B cell (primary cell): ENCODE data around the gene SPG7. TPM values are rescaled to one million over a fixed set of nuclear protein-coding genes. Genes with fewer than 3 reads are reported as not detected.

Experiments used
- ATAC-seq: fragments of 200-7000 bp; cut with Tn5 transposase; one replicate; pipeline ENCODE4 v1.10.0; 2021; ENCODE audit warnings: low read depth, mild to moderate bottlenecking, moderate number of reproducible peaks, moderate library complexity
- CTCF ChIA-PET: fragments of 350-600 bp; sonication (Branson Sonifier 250); formaldehyde crosslinking; loops from one replicate; lab custom pipeline; 2021; ENCODE audit warnings: antibody characterized with exemption, inconsistent platforms; lab: Charles Lee
- POLR2A ChIA-PET: fragments of 350-600 bp; sonication (Branson Sonifier 250); formaldehyde crosslinking; loops from one replicate; lab custom pipeline; 2021; ENCODE audit warnings: antibody characterized with exemption; lab: Charles Lee
- DNase-seq: peaks from one replicate; pipeline ENCODE4 v3.0.0; 2013
- H2AFZ ChIP-seq: 2 replicates; pipeline ENCODE4 v1.6.1; 2012; ENCODE audit warnings: mild to moderate bottlenecking, low read depth, low read length; ENCODE audit not compliant: insufficient read depth, poor library complexity, severe bottlenecking
- H3K27ac ChIP-seq, 2 donors: 1 replicate in 1 of 2; 2 replicates in 1 of 2; pipeline ENCODE4 v1.5.1; 2012 to 2013; ENCODE audit warnings: low read length in 2 of 2, mild to moderate bottlenecking in 2 of 2, moderate library complexity in 1 of 2
- H3K27me3 ChIP-seq, 4 experiments: fragments of 200-600 bp in 1 of 4; sonication (generic) in 1 of 4; replicated peaks in 1 of 4; 1 replicate in 2 of 4; 2 replicates in 2 of 4; pipeline versions ENCODE4 v1.6.1 to v1.7.0; 2013 to 2016; ENCODE audit warnings: low read length in 3 of 4, mild to moderate bottlenecking in 2 of 4, mixed read lengths in 1 of 4, moderate library complexity in 1 of 4; ENCODE audit not compliant: insufficient read depth in 4 of 4, control insufficient read depth in 3 of 4; ENCODE audit errors: control extremely low read depth in 1 of 4
- H3K36me3 ChIP-seq, 2 experiments: replicated peaks in 1 of 2; 1 replicate in 1 of 2; 2 replicates in 1 of 2; pipeline versions ENCODE4 v1.6.1 to v1.7.1; 2013; ENCODE audit warnings: low read length in 1 of 2; ENCODE audit not compliant: insufficient read depth in 2 of 2, control insufficient read depth in 1 of 2; ENCODE audit errors: control extremely low read depth in 1 of 2, extremely low read depth in 1 of 2
- H3K4me1 ChIP-seq, 2 donors: fragments of 200-600 bp in 1 of 2; sonication (generic) in 1 of 2; 1 replicate in 1 of 2; 2 replicates in 1 of 2; pipeline versions ENCODE4 v1.5.1 to v1.6.1; 2013 to 2017; ENCODE audit warnings: low read length in 2 of 2; ENCODE audit not compliant: control insufficient read depth in 2 of 2, insufficient read depth in 2 of 2
- H3K4me2 ChIP-seq: replicated peaks from 2 replicates; pipeline ENCODE3; 2012; ENCODE audit warnings: mild to moderate bottlenecking, low read depth, low read length; ENCODE audit not compliant: poor library complexity, severe bottlenecking
- H3K4me3 ChIP-seq, 5 experiments: fragments of 200-600 bp in 1 of 5; sonication (generic) in 1 of 5; 1 replicate in 3 of 5; 2 replicates in 2 of 5; pipeline versions ENCODE4 v1.5.1 to v1.7.0; 2011 to 2016; ENCODE audit warnings: low read length in 4 of 5, mild to moderate bottlenecking in 4 of 5, low read depth in 2 of 5, control low read depth in 1 of 5, moderate library complexity in 1 of 5; ENCODE audit not compliant: insufficient read depth in 1 of 5; ENCODE audit errors: control extremely low read depth in 1 of 5, extremely low read depth in 1 of 5
- H3K79me2 ChIP-seq: fragments of 200-600 bp; sonication (generic); one replicate; pipeline ENCODE4 v1.6.0; 2016; ENCODE audit warnings: low read length; ENCODE audit not compliant: control insufficient read depth, insufficient read depth
- H3K9ac ChIP-seq: fragments of 200-600 bp; sonication (generic); 2 replicates; pipeline ENCODE4 v1.6.1; 2017; ENCODE audit warnings: mild to moderate bottlenecking, low read length, moderate library complexity
- H3K9me3 ChIP-seq, 3 donors: one replicate each; pipeline versions ENCODE4 v1.6.1 to v1.7.1; 2013; ENCODE audit warnings: low read length in 2 of 3; ENCODE audit not compliant: control insufficient read depth in 2 of 3, insufficient read depth in 1 of 3; ENCODE audit errors: control extremely low read depth in 1 of 3
- H4K20me1 ChIP-seq: 2 replicates; pipeline ENCODE4 v1.6.0; 2012; ENCODE audit warnings: mild to moderate bottlenecking, low read length; ENCODE audit not compliant: insufficient read depth, control insufficient read depth, poor library complexity, severe bottlenecking
- H3K27ac Mint-ChIP-seq: one replicate; pipeline ENCODE4 v1.8.0; 2021; ENCODE audit warnings: mixed read lengths
- H3K27me3 Mint-ChIP-seq: one replicate; pipeline ENCODE4 v1.8.0; 2021; ENCODE audit warnings: mixed read lengths
- H3K4me1 Mint-ChIP-seq: one replicate; pipeline ENCODE4 v1.8.0; 2021; ENCODE audit warnings: mixed read lengths
- H3K4me3 Mint-ChIP-seq: one replicate; pipeline ENCODE4 v1.8.0; 2021; ENCODE audit warnings: mixed read lengths
- H3K9me3 Mint-ChIP-seq: one replicate; pipeline ENCODE4 v1.8.0; 2022; ENCODE audit warnings: mixed read lengths; ENCODE audit not compliant: insufficient read depth
- CTCF ChIP-seq: fragments of 200-600 bp; IDR thresholded peaks from one replicate; pipeline ENCODE4 v1.8.0; 2022; ENCODE audit warnings: antibody characterized with exemption, mild to moderate bottlenecking
- EZH2 ChIP-seq: IDR thresholded peaks from 2 replicates; pipeline ENCODE4 v1.6.1; 2012; ENCODE audit warnings: borderline replicate concordance, low read depth, mild to moderate bottlenecking, moderate library complexity, low read length; ENCODE audit not compliant: insufficient read depth, poor library complexity, severe bottlenecking
- WGBS: methylation state at CpG from one replicate; pipeline ENCODE4 v1.1.5; 2013; ENCODE audit warnings: missing lambda C conversion rate; ENCODE audit not compliant: insufficient coverage; 5-methylcytosine and 5-hydroxymethylcytosine counted together
- intact Hi-C: fragments of 100-400 bp; cut with micrococcal nuclease; formaldehyde crosslinking; loops from one replicate; pipeline ENCODE4 v1.10.0; 2022
- polyA plus RNA-seq: library from polyadenylated mRNA; depleted of rRNA; stranded (reverse); fragments of >200 nt; gene quantifications from 2 replicates; pipeline ENCODE4 v1.2.3, GENCODE V29; 2012
- total RNA-seq, 2 donors: library from RNA; stranded (reverse); fragments of 120-200 nt in 1 of 2; gene quantifications; 1 replicate in 1 of 2; 2 replicates in 1 of 2; pipeline versions ENCODE4 v1.2.3 to v1.2.4, GENCODE V29; 2013 to 2022

Gene SPG7
- total and polyA plus RNA-seq, 2 donors (not counting 1 experiment from before 2014, with no cell fraction given) = 146 to 157 TPM

GRCh38 chr16:89485701-89486246, 22.4 kb upstream of the SPG7 start:
- Mint-ChIP-seq H3K4me1 (peaks cover 80% of the 10 kb centered on the region), H3K4me3 (peak overlapping the region; percentile 75), H3K27me3 (no peaks in the 10 kb centered on the region), H3K9me3 (no peaks in the 10 kb centered on the region), H3K27ac (peak overlapping the region; percentile 23)
- Histone ChIP-seq H2AFZ (no peak overlapping the region), H3K4me1 (peaks cover 77 to 81% of the 10 kb centered on the region in 2 donors), H3K36me3 (peaks cover 0 to 5% of the 10 kb centered on the region in 2 experiments), H3K9ac (no peak overlapping the region), H3K4me2 (peak overlapping the region; percentile 73), H3K9me3 (no peaks in the 10 kb centered on the region), H3K79me2 (peaks cover 82% of the 10 kb centered on the region), H3K4me3 (no peak overlapping the region), H4K20me1 (peaks cover 68% of the 10 kb centered on the region), H3K27ac (peak overlapping the region; percentile 3 to 53), H3K27me3 (no peaks in the 10 kb centered on the region)
- DNase-seq = no peak
- ATAC-seq = no peak
- POLR2A ChIA-PET = no interaction called here
- WGBS = 48% methylated on average over 4 of the region's 4 CpGs
- CTCF ChIA-PET = interaction anchor here (1.0 to 1.4 kb wide), 3 partner anchors 9 to 111 kb away, joined by 3 read pairs; no protein-coding TSS in a partner anchor
- intact Hi-C loops = loop anchor here (5.0 kb wide), 2 partner anchors 33 to 217 kb away; partner anchors contain the start of gene SPATA2L
- TF ChIP-seq CTCF (no peak), EZH2 (no peak)
